IMR-90 (cell line): Measurements from ENCODE around the gene PLEKHG1. TPM values are rescaled to one million over a fixed set of nuclear protein-coding genes. Genes with fewer than 3 reads are reported as not detected.

Experiments
- ATAC-seq: fragments of 200-7000 bp; cut with Tn5 transposase; 2 replicates; pipeline ENCODE4 v1.9.1; 2020; ENCODE audit warnings: low read depth, mild to moderate bottlenecking, moderate library complexity
- BruUV-seq: library from RNA; stranded (reverse); fragments of 400-500 nt; replicated peaks from 2 replicates; lab custom pipeline; 2021; lab: Mats Ljungman, UMichigan
- CTCF ChIA-PET: fragments of 300-600 bp; formaldehyde crosslinking; extraction: SDS; loops from one replicate; lab custom pipeline; 2021; ENCODE audit warnings: antibody characterized with exemption; lab: Yijun Ruan, JAX
- POLR2A ChIA-PET: fragments of 300-600 bp; sonication (Branson Sonifier 250); formaldehyde crosslinking; loops from one replicate; lab custom pipeline; 2022; ENCODE audit warnings: antibody characterized with exemption; ENCODE audit not compliant: unreplicated experiment; lab: Charles Lee
- DNase-seq: peaks from one replicate; pipeline ENCODE4 v3.0.0; 2013
- H2AFZ ChIP-seq: replicated peaks from 2 replicates; pipeline ENCODE3; 2013; ENCODE audit warnings: low read length, mild to moderate bottlenecking; ENCODE audit not compliant: poor library complexity
- H2AK5ac ChIP-seq: 2 replicates; pipeline ENCODE4 v1.6.1; 2013; ENCODE audit warnings: low read depth, low read length, inconsistent platforms
- H2AK9ac ChIP-seq: replicated peaks from 2 replicates; pipeline ENCODE3; 2013; ENCODE audit warnings: mild to moderate bottlenecking, low read depth, low read length, moderate library complexity; ENCODE audit not compliant: poor library complexity
- H2BK120ac ChIP-seq: 2 replicates; pipeline ENCODE4 v1.6.1; 2013; ENCODE audit warnings: low read depth, low read length, inconsistent platforms
- H2BK15ac ChIP-seq: 3 replicates; pipeline ENCODE4 v1.6.1; 2013; ENCODE audit warnings: low read depth, low read length, inconsistent platforms
- H2BK20ac ChIP-seq: 2 replicates; pipeline ENCODE4 v1.6.1; 2013; ENCODE audit warnings: low read depth, mild to moderate bottlenecking, inconsistent platforms, low read length, moderate library complexity
- H2BK5ac ChIP-seq: 2 replicates; pipeline ENCODE4 v1.6.1; 2013; ENCODE audit warnings: mild to moderate bottlenecking, low read depth, low read length, inconsistent platforms; ENCODE audit not compliant: poor library complexity, severe bottlenecking
- H3K14ac ChIP-seq: replicated peaks from 2 replicates; pipeline ENCODE4 v1.6.1; 2013; ENCODE audit warnings: low read depth, low read length, inconsistent platforms
- H3K18ac ChIP-seq: 2 replicates; pipeline ENCODE4 v1.6.1; 2013; ENCODE audit warnings: low read depth, low read length, control low read depth
- H3K23ac ChIP-seq: 2 replicates; pipeline ENCODE4 v1.6.1; 2013; ENCODE audit warnings: low read depth, low read length, inconsistent platforms
- H3K27ac ChIP-seq: 2 replicates; pipeline ENCODE4 v1.5.1; 2013; ENCODE audit warnings: mild to moderate bottlenecking, control low read depth, low read length; ENCODE audit not compliant: insufficient read depth
- H3K27me3 ChIP-seq: 2 replicates; pipeline ENCODE4 v1.6.1; 2013; ENCODE audit warnings: low read length; ENCODE audit not compliant: control insufficient read depth, insufficient read depth
- H3K36me3 ChIP-seq: 2 replicates; pipeline ENCODE4 v1.6.1; 2013; ENCODE audit warnings: low read length, mixed read lengths; ENCODE audit not compliant: control insufficient read depth, insufficient read depth
- H3K4ac ChIP-seq: 2 replicates; pipeline ENCODE4 v1.6.1; 2013; ENCODE audit warnings: low read depth, low read length, inconsistent platforms
- H3K4me1 ChIP-seq: 2 replicates; pipeline ENCODE4 v1.6.1; 2013; ENCODE audit warnings: low read length, mixed read lengths; ENCODE audit not compliant: control insufficient read depth, insufficient read depth
- H3K4me2 ChIP-seq: 2 replicates; pipeline ENCODE4 v1.6.1; 2013; ENCODE audit warnings: low read depth, mild to moderate bottlenecking, control low read depth, low read length, moderate library complexity
- H3K4me3 ChIP-seq: 2 replicates; pipeline ENCODE4 v1.5.1; 2013; ENCODE audit warnings: low read depth, mild to moderate bottlenecking, control low read depth, low read length, moderate library complexity; ENCODE audit not compliant: insufficient read depth
- H3K56ac ChIP-seq: 2 replicates; pipeline ENCODE4 v1.6.1; 2013; ENCODE audit warnings: low read length, inconsistent platforms; ENCODE audit not compliant: insufficient read depth; ENCODE audit errors: extremely low read depth
- H3K79me1 ChIP-seq, 2 experiments: 2 replicates each; pipeline ENCODE4 v1.6.1; 2013; ENCODE audit warnings: low read length in 2 of 2, inconsistent platforms in 1 of 2, low read depth in 1 of 2
- H3K9ac ChIP-seq: 2 replicates; pipeline ENCODE4 v1.6.1; 2013; ENCODE audit warnings: low read depth, low read length, control low read depth
- H3K9me1 ChIP-seq: 2 replicates; pipeline ENCODE4 v1.6.1; 2013; ENCODE audit warnings: low read length, inconsistent platforms; ENCODE audit not compliant: insufficient read depth
- H3K9me3 ChIP-seq: 2 replicates; pipeline ENCODE4 v1.6.1; 2013; ENCODE audit warnings: low read length; ENCODE audit not compliant: control insufficient read depth, insufficient read depth
- H4K20me1 ChIP-seq: 2 replicates; pipeline ENCODE4 v1.6.1; 2013; ENCODE audit warnings: low read length, inconsistent platforms; ENCODE audit not compliant: insufficient read depth
- H4K5ac ChIP-seq: 2 replicates; pipeline ENCODE4 v1.6.1; 2013; ENCODE audit warnings: mild to moderate bottlenecking, low read depth, low read length, control low read depth
- H4K8ac ChIP-seq, 2 experiments: 2 replicates each; pipeline ENCODE4 v1.6.1; 2013; ENCODE audit warnings: low read depth in 2 of 2, low read length in 2 of 2, control low read depth in 1 of 2, inconsistent platforms in 1 of 2
- H4K91ac ChIP-seq: 2 replicates; pipeline ENCODE4 v1.6.1; 2013; ENCODE audit warnings: low read depth, low read length, inconsistent platforms; ENCODE audit not compliant: insufficient read depth
- BHLHE40 ChIP-seq: fragments of 150-350 bp; IDR thresholded peaks from 2 replicates; pipeline ENCODE4 v1.6.1; 2016; ENCODE audit warnings: mild to moderate bottlenecking, low read depth, low read length
- CEBPB ChIP-seq: IDR thresholded peaks from 2 replicates; pipeline ENCODE4 v1.6.1; 2012; ENCODE audit warnings: low read depth, low read length, improper control_type of control experiment
- CHD1 ChIP-seq: IDR thresholded peaks from 2 replicates; pipeline ENCODE4 v1.6.1; 2012; ENCODE audit warnings: low read depth, low read length, improper control_type of control experiment
- CTCF ChIP-seq: conservative IDR thresholded peaks from 2 replicates; pipeline ENCODE4 v1.5.1; 2012; ENCODE audit warnings: mild to moderate bottlenecking, low read depth, low read length, improper control_type of control experiment
- ELK1 ChIP-seq: fragments of 150-350 bp; IDR thresholded peaks from 2 replicates; pipeline ENCODE4 v1.6.1; 2016; ENCODE audit warnings: low read depth, mild to moderate bottlenecking, low read length, moderate library complexity, borderline replicate concordance
- FOS ChIP-seq: fragments of 150-350 bp; IDR thresholded peaks from 2 replicates; pipeline ENCODE4 v1.6.1; 2016; ENCODE audit warnings: low read depth, low read length
- MAFK ChIP-seq: IDR thresholded peaks from 2 replicates; pipeline ENCODE4 v1.6.1; 2012; ENCODE audit warnings: low read depth, low read length, improper control_type of control experiment
- MAZ ChIP-seq: IDR thresholded peaks from 2 replicates; pipeline ENCODE4 v1.6.1; 2012; ENCODE audit warnings: low read depth, mild to moderate bottlenecking, low read length, improper control_type of control experiment, moderate library complexity, borderline replicate concordance
- MXI1 ChIP-seq: IDR thresholded peaks from 2 replicates; pipeline ENCODE4 v1.6.1; 2012; ENCODE audit warnings: low read depth, mild to moderate bottlenecking, low read length, moderate library complexity, borderline replicate concordance
- NFE2L2 ChIP-seq: fragments of 150-350 bp; IDR thresholded peaks from 2 replicates; pipeline ENCODE4 v1.6.1; 2016; ENCODE audit warnings: low read depth, mild to moderate bottlenecking, low read length
- POLR2A ChIP-seq: IDR thresholded peaks from 2 replicates; pipeline ENCODE4 v1.6.1; 2012; ENCODE audit warnings: mild to moderate bottlenecking, low read depth, low read length
- RAD21 ChIP-seq: IDR thresholded peaks from 2 replicates; pipeline ENCODE4 v1.6.1; 2012; ENCODE audit warnings: low read length, improper control_type of control experiment
- RCOR1 ChIP-seq: IDR thresholded peaks from 2 replicates; pipeline ENCODE4 v1.6.1; 2012; ENCODE audit warnings: mild to moderate bottlenecking, low read length, improper control_type of control experiment; ENCODE audit not compliant: insufficient replicate concordance
- RFX5 ChIP-seq: IDR thresholded peaks from 2 replicates; pipeline ENCODE4 v1.8.0; 2012; ENCODE audit warnings: low read depth, mild to moderate bottlenecking, low read length, moderate library complexity
- SMC3 ChIP-seq: fragments of 150-350 bp; IDR thresholded peaks from 2 replicates; pipeline ENCODE4 v1.6.1; 2016; ENCODE audit warnings: low read depth, mild to moderate bottlenecking, antibody characterized with exemption, low read length, moderate library complexity
- USF2 ChIP-seq: fragments of 150-350 bp; IDR thresholded peaks from 2 replicates; pipeline ENCODE4 v1.6.1; 2017; ENCODE audit warnings: mild to moderate bottlenecking, antibody characterized with exemption, low read length, low read depth
- dilution Hi-C: fragments of 300-500 bp; cut with HindIII; formaldehyde crosslinking; loops from one replicate; pipeline ENCODE4 v1.14.3; 2018; ENCODE audit warnings: low sequenced_read_pairs; ENCODE audit not compliant: unreplicated experiment
- in situ Hi-C: fragments of 300-500 bp; cut with MboI; formaldehyde crosslinking; loops from 3 replicates; pipeline ENCODE4 v1.14.3; 2019; ENCODE audit warnings: low sequenced_read_pairs, inconsistent platforms, mixed read lengths
- intact Hi-C: fragments of 100-400 bp; cut with micrococcal nuclease; formaldehyde crosslinking; loops from 2 replicates; pipeline ENCODE4 v1.10.0; 2022
- polyA plus RNA-seq, 3 experiments: library from polyadenylated mRNA; depleted of rRNA; stranded (reverse); fragments of >200 nt; gene quantifications; 2 replicates each; pipeline ENCODE4 v1.2.3, GENCODE V29; 2012; ENCODE audit warnings: low replicate concordance in 1 of 3
- total RNA-seq: library from RNA; depleted of rRNA; stranded (reverse); fragments of >200 nt; gene quantifications from 2 replicates; pipeline ENCODE4 v1.2.3, GENCODE V29; 2012

PLEKHG1 gene
- total and polyA plus RNA-seq, 2 of the 4 experiments (the other 2 are of a cell fraction) = 0.09 to 0.36 TPM

- no peaks in the 10 kb centered on the region for H3K79me1 ChIP-seq
- ATAC-seq (no peak), DNase-seq (no peak)
- H4K20me1 ChIP-seq = no peaks in the 10 kb centered on the region
- ChIA-PET CTCF (no interaction called here), POLR2A (no interaction called here)
- no peak overlapping the region for H3K27ac ChIP-seq
- H2BK15ac ChIP-seq = no peak overlapping the region
- no peaks in the 10 kb centered on the region for H3K9me3 ChIP-seq
- no peaks in the 10 kb centered on the region for H3K9me1 ChIP-seq
- H2AK9ac ChIP-seq = no peak overlapping the region
- H2BK20ac ChIP-seq = no peak overlapping the region
- no peak overlapping the region for H2AFZ ChIP-seq
- no peak overlapping the region for H4K91ac ChIP-seq
- H2BK120ac ChIP-seq = no peak overlapping the region
- BruUV-seq = no TSS peak
- no peak overlapping the region for H4K5ac ChIP-seq
- no peak overlapping the region for H2BK5ac ChIP-seq
- no peak overlapping the region for H4K8ac ChIP-seq
- intact Hi-C loops (no loop called here), dilution Hi-C loops (no loop called here), in situ Hi-C loops (no loop called here)
- H3K4me2 ChIP-seq = no peak overlapping the region
- no peak overlapping the region for H3K9ac ChIP-seq
- no peak overlapping the region for H3K14ac ChIP-seq
- H3K27me3 ChIP-seq = peaks cover 4% of the 10 kb centered on the region; the same call in 1 of the 2 replicates
- no peak overlapping the region for H3K18ac ChIP-seq
- no peak overlapping the region for H2AK5ac ChIP-seq
- H3K23ac ChIP-seq = no peak overlapping the region
- H3K4ac ChIP-seq = no peak overlapping the region
- TF ChIP-seq RAD21 = no peak
- TF ChIP-seq RFX5 = no peak
- no peak for TF ChIP-seq POLR2A
- no peak for TF ChIP-seq CTCF
- TF ChIP-seq MXI1 = no peak
- no peak for TF ChIP-seq CEBPB
- no peak for TF ChIP-seq SMC3
- TF ChIP-seq USF2 = no peak
- no peak for TF ChIP-seq MAFK
- TF ChIP-seq BHLHE40 = no peak
- TF ChIP-seq FOS = no peak
- no peak for TF ChIP-seq ELK1
- TF ChIP-seq NFE2L2 = no peak
- TF ChIP-seq CHD1 = no peak
- TF ChIP-seq RCOR1 = no peak
- TF ChIP-seq MAZ = no peak
- H3K56ac ChIP-seq = no peak overlapping the region
- H3K36me3 ChIP-seq = no peaks in the 10 kb centered on the region
- no peak overlapping the region for H3K4me3 ChIP-seq
- H3K4me1 ChIP-seq = no peaks in the 10 kb centered on the region
Observed at GRCh38 chr6:150615967-150616366, 16.3 kb downstream of the PLEKHG1 start.
